ENCODE measurements around the gene NHSL2. TPM values are rescaled to one million over a fixed set of nuclear protein-coding genes. Genes with fewer than 3 reads are reported as not detected.

NHSL2 gene
- total RNA-seq, 4 donors from 2014 or later = 7.6 to 30.8 (median 9.1) TPM

GRCh38 chrX:72142094-72142793 lies 231.6 kb downstream of the NHSL2 start:
- H3K9me3 ChIP-seq = no peaks in the 10 kb centered on the region
- no peak for TF ChIP-seq POLR2A (IDR thresholded peaks at IDR 0.05)
- TF ChIP-seq, protein P1, sequence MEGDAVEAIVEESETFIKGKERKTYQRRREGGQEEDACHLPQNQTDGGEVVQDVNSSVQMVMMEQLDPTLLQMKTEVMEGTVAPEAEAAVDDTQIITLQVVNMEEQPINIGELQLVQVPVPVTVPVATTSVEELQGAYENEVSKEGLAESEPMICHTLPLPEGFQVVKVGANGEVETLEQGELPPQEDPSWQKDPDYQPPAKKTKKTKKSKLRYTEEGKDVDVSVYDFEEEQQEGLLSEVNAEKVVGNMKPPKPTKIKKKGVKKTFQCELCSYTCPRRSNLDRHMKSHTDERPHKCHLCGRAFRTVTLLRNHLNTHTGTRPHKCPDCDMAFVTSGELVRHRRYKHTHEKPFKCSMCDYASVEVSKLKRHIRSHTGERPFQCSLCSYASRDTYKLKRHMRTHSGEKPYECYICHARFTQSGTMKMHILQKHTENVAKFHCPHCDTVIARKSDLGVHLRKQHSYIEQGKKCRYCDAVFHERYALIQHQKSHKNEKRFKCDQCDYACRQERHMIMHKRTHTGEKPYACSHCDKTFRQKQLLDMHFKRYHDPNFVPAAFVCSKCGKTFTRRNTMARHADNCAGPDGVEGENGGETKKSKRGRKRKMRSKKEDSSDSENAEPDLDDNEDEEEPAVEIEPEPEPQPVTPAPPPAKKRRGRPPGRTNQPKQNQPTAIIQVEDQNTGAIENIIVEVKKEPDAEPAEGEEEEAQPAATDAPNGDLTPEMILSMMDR (IDR thresholded peaks at IDR 0.05) = no peak
- no peaks in the 10 kb centered on the region for H3K4me1 ChIP-seq
- no peaks in the 10 kb centered on the region for H3K36me3 ChIP-seq
- no peak overlapping the region for H3K27ac ChIP-seq
- DNase-seq = no peak
- no peak overlapping the region for H3K4me3 ChIP-seq
- intact Hi-C loops (cut with DNase I; ENCODE audit: low total_unique reads) = no loop called here
- H3K27me3 ChIP-seq = no peaks in the 10 kb centered on the region

DNA sequence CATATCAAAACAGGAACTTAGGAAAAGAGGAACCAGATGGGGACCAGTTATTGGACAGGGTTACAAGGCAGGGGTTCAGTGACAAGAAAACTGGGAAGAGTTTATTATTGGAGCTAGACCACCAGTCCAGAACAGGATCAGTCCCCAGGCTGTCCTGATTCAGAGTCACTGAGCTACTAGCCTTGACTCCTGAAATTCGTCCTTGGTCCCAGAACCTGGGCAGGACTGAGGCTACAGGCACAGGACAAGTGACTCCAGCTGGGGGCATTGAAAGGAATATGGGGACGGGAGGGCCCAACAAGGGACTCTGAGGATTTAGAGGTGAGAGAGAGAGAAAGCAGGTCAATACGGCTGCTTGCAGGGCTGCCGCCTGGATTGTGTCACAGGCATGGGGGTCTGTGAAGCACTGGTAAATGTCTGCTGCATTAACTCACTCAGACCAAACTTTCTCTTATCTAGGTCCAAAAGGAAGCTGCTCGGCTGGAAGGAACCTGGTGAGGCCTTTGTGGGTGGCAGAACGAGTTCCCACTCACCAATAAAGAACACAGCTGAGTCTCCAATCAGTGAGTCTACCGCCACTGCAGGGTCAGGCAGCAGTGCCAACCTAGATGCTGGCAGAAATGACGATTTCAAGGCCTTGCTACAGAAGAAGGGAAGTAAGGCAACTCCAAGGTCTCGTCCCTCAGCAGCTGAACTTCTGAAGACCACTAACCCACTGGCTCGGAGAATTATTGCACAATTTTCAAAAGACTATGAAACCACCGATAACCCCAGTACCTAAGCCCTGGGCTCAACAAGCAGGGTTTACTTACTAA lies 232.4 kb downstream of the NHSL2 start:
- no peaks in the 10 kb centered on the region for H3K9me3 ChIP-seq
- no peaks in the 10 kb centered on the region for H3K4me1 ChIP-seq
- TF ChIP-seq, protein P1 (IDR thresholded peaks at IDR 0.05) = no peak
- no peak for TF ChIP-seq POLR2A (IDR thresholded peaks at IDR 0.05)
- no peaks in the 10 kb centered on the region for H3K36me3 ChIP-seq
- intact Hi-C loops (cut with DNase I; ENCODE audit: low total_unique reads) = no loop called here
- H3K27ac ChIP-seq = no peak overlapping the region
- no peak overlapping the region for H3K4me3 ChIP-seq
- no peak for DNase-seq
- no peaks in the 10 kb centered on the region for H3K27me3 ChIP-seq

- no peak overlapping the region for H3K27ac ChIP-seq
- no peaks in the 10 kb centered on the region for H3K36me3 ChIP-seq
- H3K27me3 ChIP-seq = no peaks in the 10 kb centered on the region
- no peak overlapping the region for H3K4me3 ChIP-seq
- DNase-seq = no peak
- TF ChIP-seq, protein P1 (IDR thresholded peaks at IDR 0.05) = no peak
- no peak for TF ChIP-seq POLR2A (IDR thresholded peaks at IDR 0.05)
- no peaks in the 10 kb centered on the region for H3K4me1 ChIP-seq
- no peaks in the 10 kb centered on the region for H3K9me3 ChIP-seq
- intact Hi-C loops (cut with DNase I; ENCODE audit: low total_unique reads) = no loop called here
These were observed 232.9 kb downstream of the NHSL2 start for GRCh38 chrX:72143609-72143907.

DNA sequence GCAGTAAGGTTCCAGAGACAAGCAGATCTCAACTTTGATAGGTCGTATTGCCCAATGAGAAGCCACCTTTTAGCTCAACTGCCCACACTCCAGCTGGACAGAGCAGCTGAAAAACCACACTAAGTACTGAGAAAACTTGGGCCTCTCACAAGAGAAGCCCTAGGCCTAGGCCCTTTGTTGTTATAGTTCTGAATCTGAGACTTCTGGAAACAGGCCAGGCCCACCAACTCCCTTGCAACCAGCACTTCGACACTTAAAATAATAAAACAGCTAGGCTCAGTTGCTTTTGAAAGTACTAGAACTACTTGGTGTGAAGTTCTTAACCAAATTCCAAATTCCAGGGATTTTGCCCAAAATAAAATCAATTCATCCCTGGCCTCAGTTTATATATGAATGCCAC lies 234.5 kb downstream of the NHSL2 start:
- Histone ChIP-seq H3K9me3 (no peaks in the 10 kb centered on the region), H3K27me3 (no peaks in the 10 kb centered on the region), H3K4me3 (no peak overlapping the region), H3K4me1 (no peaks in the 10 kb centered on the region), H3K27ac (no peak overlapping the region), H3K36me3 (no peaks in the 10 kb centered on the region)
- no peak for DNase-seq
- intact Hi-C loops (cut with DNase I; ENCODE audit: low total_unique reads) = no loop called here
- no peak for TF ChIP-seq POLR2A (IDR thresholded peaks at IDR 0.05)
- TF ChIP-seq, protein P1 (IDR thresholded peaks at IDR 0.05) = no peak

- Histone ChIP-seq H3K36me3 (no peaks in the 10 kb centered on the region), H3K4me3 (no peak overlapping the region), H3K27ac (no peak overlapping the region), H3K9me3 (no peaks in the 10 kb centered on the region), H3K4me1 (no peaks in the 10 kb centered on the region), H3K27me3 (no peaks in the 10 kb centered on the region)
- no peak for DNase-seq
- intact Hi-C loops (cut with DNase I; ENCODE audit: low total_unique reads) = no loop called here
- TF ChIP-seq POLR2A (IDR thresholded peaks at IDR 0.05) = no peak
- TF ChIP-seq, protein P1 (IDR thresholded peaks at IDR 0.05) = no peak
These were observed 235.9 kb downstream of the NHSL2 start for GRCh38 chrX:72146527-72146926.

Data from uterus (tissue), 4 donors.